Putamen (tissue), 1 donor: ENCODE data around the gene TMEM178A.
A peak's percentile ranks its signal among the peaks of the same experiment; 100 is the strongest.

ENCODE experiments used
- DNase-seq: peaks from one replicate; pipeline ENCODE4 v3.0.0-alpha.2; 2016; ENCODE audit warnings: low spot score

TMEM178A gene

DNA sequence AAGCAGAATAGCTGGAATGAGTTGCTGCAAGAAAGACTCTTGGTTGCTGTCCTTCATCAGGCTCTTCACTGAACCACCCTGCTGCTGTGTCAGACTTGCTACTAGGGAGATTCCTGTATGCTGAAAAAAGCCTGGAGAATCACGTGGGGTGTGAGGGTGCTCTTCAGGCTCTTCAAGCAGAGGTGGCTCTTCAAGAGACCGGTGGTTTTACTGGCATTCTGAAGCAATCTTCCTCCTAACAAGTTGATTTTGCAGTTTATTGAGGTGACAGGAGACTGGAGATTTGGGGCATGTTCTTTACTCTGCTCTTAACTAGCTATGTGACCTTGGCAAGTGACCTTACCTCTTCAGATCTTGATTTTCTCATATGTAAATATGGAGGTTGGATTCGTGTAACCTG, 14.1 kb downstream of the TMEM178A start:
- no peak for DNase-seq

DNA sequence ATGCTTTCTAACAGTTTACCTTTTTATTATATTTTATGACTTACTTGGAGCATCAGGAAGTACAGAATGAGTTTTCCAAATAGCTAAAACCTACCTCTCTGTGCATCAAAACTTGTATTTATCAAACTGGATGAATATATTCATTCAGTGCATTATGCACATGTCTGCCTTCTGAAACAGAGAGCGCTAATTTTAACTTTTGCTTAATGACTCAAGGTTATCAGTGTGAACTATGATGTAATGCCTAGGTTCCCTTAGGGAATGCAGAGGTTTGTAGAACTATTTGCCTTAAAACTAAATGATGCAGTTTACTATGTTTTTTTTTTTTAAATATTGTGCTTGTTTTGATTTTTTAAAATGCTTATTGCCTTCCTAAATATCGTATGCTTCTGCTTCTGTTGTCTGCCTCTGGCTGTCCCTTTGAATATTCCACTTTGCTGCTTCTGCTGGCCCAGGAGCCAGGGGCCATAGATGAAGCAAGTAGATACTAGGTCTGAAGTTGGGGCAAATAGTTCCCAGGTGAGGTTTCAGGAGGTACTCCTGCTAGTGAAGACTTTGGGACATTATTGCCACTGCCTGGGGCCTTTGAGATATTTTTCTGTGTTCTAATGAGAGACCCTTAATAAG, 16.5 kb downstream of the TMEM178A start:
- DNase-seq, result no peak

DNA sequence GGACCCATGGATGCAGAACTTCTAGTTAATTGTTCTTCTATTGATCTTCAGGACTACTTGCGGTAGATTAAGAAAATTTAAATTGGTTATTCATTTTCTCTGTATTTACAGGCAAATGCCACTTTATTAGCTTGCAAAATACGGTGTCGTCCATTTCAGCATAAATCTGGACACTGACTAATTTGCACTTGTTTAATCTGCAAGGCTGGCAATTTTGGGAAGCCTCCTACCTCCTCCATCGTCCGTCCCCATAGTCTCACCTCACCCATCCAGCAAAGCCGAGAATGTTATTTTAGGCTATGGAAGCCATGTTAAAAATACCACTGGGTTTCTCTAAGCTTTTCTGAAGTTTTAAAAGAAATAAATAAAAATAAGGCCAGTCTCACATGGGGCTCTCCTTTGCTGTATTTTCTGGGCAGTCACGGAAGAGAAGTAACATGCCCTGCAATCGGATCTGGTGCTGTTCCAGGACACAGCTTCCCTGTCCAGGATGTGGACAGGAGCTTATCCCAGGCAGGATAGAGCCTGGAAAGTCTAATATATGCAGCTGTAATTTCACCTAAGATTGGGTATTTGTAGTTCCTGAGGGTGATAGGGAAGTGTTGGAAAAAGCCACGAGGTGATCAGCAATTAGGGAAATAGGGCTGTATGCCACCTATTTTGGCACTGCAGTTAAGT, 17.4 kb downstream of the TMEM178A start:
- no peak for DNase-seq

DNA sequence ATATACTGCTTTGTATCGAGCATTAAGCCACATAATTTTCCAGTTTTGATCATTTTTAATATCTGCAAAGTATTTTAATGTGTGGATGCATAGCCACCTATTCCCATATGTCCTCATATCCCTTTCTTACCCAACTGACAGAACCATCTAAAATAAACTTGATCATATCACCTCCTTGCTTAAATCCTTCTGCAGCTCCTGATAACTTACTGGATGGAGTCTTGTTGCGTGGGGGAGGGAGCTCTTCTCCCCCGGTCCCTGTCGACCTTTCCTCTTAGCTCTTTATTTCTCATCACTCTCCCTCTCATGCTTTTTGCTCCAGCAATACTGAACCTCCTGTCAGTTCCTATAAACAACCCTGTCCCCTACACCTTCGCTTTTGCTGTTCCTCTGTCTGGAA, 18.7 kb downstream of the TMEM178A start:
- no peak for DNase-seq

DNA sequence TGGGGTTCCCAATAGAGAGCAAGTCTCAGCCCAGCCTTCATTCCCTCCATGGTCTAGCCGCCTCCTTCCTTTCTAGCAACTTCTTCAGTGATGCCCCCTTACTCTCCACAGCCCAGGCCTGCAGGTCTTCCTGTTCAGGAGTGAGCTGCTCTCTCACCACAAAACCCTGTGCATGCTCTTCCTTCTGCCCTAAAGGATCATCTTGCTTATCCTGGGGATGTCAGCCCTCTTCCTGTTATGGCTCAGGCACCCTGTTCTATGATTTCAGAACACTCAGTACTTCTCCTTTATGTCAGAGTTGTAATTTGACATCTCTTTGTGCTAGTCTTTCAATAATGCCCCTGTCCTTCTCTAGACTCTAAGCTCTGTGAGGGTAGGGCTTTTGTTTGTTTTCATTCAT, 19.4 kb downstream of the TMEM178A start:
- DNase-seq, result no peak

DNA sequence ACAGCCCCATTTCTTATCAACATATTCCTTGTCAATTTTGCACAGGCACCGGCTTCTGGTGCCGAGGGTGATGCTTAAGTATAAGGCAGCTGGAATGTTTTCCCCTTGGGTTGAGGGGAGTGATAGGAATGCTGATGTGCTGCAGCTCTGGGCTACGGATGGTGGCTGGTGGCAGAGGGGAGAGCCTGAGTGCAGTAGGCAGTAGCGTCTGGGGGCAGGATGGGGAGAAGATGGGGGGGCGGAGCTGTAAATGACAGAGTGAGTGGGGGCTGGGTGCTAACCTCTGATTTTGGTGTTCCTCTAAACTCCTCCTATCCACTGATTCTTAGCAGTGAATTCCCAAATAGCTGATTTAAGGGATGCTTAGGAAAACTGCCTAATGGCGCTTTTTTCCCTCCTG, 20.7 kb downstream of the TMEM178A start:
- no peak for DNase-seq

DNA sequence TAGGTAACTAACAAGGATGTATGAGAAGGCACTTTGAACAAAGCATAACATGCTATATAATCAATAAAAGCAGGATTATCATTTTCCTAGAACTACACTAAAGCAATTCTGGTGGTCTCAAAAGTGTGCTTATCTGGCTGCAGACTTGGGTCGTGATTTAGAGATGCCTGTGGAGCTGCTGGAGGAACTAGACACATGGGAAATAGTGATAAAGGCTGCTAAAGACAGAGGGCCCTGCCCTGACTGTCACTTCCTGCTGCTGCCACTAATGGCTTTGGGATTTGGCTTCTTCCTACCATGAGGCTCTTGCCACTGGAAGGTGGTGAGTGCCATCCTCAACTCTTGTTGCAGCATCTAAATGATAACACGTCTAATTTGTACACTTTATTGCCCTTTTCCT, 22.5 kb downstream of the TMEM178A start:
- no peak for DNase-seq

DNA sequence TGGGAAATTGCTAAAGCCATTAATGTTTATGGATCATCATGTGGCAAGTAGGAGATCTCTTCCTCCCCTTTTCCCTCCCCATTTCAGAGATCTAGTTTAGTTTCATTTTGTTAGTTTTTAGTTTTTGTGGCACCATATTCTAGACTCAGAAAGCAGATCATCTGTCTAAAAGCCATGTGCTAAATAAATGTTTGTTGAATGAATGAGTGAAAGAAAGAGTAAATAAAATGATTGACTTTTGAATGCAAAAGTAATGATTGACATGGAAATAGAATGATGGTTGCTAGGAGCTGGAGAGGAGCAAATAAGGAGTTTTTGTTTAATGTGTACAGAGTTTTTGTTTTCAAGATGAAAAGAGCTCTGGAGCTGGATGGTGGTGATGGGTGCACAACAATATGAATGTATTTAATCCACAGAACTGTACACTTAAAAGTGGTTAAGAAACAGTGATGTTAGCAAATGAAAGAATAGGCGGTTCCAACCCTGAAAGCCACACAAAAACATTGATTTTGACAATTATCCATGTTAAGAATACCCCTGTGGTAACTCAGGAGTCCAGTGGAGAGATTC, 23.6 kb downstream of the TMEM178A start:
- DNase-seq, result no peak

DNA sequence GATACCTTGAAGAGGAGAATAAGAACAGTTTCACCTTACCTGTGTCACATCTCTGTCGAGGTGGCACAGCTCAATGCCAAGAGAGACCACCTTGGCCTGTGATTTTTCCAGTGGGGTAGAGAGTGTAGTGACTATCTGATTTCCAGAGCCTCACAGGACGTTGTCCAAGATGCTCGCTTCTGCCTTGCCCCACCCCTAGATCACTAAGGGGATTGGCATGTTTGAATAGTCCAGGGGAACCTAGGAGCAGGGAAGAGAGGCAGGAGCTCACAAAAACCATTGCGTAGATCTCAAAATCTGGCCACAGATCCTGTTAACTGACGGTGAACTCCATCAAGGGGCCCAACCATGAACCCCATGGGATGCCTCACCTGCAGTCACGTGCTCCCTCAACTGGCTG, 24.2 kb downstream of the TMEM178A start:
- DNase-seq, result no peak

DNA sequence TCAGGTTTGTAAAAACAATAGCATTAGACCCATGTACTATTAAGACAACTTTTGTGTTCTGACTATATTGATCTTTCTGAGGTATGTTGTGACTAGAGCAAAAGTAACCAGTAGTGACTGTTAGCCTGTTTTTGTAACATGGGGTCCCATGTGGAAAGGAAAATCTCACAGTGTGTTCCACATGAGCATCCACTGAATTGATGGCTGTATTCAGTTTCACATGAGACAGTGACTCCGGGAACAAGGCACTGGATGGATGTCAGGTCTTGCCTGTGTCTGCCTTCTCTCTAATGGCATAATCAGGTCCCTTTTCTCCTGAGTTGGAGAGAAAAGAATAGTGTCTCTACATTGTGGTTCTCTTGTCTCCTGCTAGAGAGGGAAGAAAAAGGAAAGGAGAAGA, 27.5 kb downstream of the TMEM178A start:
- no peak for DNase-seq

DNA sequence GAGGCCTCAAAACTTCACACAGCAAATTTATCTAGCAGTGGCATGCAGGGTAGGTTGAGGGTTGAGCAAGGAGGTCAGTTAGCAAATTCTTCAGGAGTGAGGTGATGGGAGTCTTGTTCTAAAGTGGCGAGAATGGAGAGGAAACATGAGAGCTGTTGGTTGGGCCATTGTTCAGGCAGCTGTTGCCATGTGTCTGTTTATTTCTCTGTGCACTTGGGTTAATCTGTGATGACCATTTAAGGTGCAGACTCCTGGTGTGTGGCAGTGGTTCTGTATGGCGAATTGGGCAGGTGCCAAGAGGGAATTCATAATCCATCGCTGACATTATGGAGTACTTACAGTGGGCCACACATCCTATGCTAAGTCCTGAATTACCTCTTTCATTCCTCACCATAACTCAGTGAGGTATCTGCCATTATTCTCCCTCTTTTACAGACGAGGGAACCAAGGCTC, 30.4 kb downstream of the TMEM178A start:
- no peak for DNase-seq

DNA sequence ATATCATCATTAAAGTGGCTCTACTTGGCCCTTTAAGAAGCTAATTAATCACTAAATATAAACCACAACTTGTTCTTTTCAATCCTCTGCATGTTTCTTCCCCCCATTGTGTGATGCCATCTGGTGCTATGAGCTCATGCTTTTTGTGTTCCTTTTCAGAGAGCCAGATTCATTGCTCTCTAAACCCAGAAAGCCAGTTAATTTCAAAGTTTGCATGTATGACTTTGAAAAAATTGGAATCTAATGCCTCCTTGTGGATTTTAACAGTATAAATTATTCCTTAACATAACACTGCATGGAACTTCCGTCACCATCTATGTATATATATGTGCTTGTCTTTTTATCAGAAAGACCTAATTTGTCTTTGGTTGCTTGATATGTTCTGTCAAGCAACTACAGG, 31.1 kb downstream of the TMEM178A start:
- peak; percentile 49 for DNase-seq

DNA sequence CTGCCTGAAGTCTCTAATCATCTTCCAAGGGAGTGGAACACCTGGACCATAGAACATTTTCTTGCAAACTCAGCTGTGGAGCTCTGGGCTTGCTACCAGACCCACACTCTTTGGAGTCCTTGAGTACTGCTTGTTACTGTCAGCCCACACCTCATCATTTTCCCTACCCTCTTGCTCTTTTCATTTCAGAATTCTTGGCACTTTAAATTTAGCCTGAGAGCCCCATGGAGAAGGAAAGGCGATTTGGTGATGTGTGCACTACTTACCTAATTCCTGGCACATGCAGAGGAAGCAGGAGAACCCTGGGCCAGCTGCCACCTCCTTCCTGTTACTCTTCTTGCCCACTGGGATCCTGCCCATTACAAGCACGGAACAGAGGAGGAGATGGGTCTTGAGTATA, 31.7 kb downstream of the TMEM178A start:
- DNase-seq, result no peak

DNA sequence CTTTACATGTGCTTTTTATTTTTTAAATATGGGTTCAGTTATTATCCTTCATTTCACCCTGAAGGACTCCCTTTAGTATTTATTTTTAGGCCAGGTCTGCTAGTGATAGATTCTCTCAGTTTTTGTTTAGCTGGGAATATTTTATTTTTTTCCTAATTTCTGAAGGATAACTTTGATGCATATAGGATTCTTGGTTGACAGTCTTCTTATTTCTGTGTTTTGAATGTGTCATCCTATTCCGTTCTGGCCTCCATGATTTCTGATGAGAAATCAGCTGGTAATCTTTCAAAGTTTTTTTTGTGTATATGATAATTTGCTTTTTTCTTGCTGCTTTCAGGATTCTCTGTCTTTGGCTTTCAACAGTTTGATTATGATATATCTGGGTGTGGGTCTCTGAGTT, 35.4 kb downstream of the TMEM178A start:
- no peak for DNase-seq

DNA sequence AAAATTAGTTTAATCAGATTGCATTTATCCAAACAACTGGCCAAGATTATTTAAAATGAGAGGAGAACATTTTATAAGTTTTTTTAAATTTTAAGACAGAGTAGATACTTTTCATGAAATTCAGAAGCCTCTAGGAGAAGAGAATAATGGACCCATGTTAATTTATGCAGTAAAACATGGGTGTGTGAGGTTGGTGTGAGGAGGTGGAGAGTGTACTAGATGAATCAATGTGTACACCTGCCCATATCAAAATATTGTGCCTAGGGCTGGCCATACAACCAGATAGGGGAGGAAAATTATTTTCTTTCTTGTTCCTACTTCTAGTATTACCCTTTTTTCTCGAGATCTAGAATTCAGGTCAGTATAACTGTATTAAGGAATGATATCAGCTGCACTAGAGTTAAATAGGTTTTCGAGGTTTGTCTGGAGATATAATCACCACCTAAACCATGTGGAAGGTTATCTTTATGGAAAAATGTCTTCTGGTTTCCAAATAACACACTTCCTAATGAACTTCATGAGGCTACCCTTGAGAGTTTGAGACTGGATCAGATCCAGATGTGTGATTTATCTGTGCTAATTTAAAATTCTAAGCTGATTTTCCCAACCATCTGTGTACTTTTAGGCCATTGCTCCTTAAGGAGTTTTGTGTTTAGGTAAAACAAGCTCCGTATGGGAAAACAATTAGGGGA, 37.6 kb downstream of the TMEM178A start:
- no peak for DNase-seq

DNA sequence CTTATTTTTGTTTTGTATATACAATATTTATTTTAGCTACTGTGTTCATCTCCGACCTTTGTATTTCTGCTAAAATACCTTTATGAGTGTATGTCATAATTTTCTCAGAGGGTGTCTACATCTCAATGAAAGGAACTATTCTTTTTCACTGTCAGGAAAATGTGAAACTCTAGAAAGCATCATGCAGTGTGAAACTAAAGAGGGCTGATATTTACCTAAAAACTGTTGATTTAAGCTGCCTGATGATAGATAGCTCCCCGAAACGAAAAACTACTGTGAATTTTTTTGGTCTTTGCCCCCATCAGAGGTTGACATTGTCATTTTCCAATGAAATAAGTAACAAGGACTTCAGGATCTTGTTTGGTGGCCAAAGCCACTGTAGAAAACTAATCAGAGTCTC, 38.8 kb downstream of the TMEM178A start:
- DNase-seq, result no peak

DNA sequence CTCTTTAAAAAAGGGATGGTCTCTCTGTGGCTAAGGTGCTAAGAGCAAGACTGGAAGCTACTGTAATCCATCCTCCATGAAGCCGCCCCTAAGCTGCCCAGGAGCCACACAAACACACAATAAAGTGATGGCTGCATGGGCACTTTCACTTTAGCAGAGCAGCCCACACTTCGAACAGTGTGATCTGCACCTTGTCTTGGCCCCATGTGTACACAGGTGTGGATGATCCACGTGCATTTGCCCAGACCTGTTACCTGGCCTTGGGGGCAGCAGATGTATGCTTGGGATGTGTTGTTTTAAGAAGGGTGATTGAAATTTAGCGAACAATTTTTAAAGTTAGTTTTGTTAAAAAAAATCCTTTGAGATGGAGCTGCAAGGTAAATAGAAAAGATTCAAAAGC, 39.9 kb downstream of the TMEM178A start:
- no peak for DNase-seq

DNA sequence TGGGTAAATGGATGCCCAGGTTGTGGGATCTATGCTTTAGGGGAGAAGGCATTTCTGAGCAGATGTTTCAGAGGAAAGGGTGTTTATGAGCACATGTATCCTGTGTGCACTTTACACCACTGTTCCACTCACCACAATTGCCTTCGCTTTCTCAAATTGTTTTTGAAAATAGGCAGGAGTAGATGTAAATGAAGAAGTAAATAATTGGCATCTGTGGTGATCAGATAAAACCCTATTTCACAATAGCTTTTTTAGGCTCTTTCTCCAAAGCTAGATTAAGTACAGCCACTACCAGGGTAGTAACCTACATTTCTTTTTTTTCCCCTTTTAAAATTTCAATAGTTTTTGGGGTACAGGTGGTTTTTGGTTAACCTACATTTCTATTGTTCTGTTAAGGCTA, 40.6 kb downstream of the TMEM178A start:
- DNase-seq, result no peak

DNA sequence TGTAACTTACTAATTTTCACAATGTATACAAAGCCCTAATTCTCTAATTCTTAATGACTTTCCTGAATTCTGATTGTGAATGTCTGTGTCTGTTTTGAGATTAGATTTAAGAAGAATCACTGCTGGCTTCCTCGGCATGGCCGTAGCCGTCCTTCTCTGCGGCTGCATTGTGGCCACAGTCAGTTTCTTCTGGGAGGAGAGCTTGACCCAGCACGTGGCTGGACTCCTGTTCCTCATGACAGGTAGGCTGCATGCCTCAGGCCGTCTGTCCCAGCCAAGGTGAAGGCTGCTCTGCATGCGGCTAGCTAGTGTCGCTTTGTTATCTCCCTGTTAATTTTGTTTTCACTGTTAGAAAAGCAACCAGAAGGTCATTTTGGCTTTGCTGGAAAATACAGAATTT, 41.2 kb downstream of the TMEM178A start:
- DNase-seq, result no peak

DNA sequence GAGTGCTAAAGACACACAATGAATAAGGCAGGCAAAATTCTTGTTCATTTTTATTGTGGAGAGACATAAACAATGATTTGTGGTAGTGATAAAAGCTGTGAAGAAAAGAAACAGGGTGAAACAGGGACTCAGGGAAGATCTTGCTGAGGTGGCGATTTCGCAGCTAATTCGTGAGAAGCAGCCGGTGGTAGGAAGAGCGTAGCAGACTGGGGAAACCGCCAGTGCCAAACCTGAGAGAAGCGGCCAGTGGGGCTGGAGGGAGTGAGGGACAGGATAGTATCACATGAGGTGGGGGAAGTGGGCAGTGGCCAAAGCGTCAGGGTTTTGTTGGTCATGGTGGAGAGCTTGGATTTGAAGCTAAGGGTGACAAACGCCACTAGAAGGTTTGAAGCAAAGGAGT, 42.3 kb downstream of the TMEM178A start:
- no peak for DNase-seq

DNA sequence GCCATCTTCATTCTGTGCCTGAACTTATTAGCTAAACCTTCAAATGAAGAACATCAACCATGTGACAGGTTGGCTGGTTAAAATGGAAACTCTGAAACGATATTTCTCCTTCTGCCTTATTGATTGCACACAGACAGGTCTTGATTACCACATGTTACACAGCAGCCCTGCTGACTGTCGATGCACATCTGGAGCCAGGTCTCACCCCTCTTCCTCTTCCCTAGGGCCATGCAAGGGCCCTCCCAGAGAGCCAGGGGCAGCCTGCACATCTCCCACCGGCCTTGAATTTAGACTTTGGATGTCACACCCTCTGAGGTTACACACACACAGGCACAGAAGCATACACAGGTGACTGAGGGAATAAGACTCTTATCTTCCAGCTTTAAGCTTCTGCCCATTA, 45.1 kb downstream of the TMEM178A start:
- no peak for DNase-seq

DNA sequence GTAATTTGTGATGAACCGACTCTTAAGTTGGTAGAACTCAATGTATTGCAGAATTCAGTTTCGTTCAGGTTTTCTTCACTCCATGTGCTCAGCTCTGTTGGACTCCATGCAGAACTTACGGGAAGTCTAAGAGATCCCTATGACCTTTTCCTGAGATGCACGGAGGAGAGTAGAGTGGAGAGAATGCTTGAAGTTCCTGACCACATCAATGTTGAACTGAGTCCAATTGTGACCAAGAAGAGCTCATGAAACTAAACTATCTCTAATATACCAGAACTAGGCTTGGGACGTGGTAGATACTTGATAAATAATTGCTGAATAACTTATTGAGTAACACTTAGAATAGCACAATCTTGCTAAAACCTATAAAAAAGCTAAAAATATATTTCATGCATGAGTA, 47.2 kb downstream of the TMEM178A start:
- DNase-seq, result no peak

DNA sequence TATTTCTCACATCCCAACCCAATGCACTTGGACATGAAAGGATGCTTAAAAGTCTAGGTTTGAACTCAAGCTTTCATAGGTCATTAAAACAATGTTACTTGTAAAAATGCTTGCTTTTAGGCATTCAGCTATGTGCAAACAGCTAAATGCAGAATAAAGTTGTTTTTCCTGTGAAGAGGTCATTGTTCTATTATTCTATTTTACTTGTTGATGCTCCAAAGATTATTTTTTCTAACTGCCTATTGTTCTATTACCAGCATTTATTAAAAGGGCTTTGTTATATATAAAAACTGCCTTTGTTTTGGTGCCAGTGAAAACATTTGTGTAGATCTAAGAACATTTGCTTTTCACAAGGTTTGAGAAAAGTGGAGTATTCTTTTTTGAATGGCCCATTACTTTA, 49.4 kb downstream of the TMEM178A start:
- DNase-seq, result peak; percentile 77
